Measurements from ENCODE around the gene C20orf141. TPM values are rescaled to one million over a fixed set of nuclear protein-coding genes. Genes with fewer than 3 reads are reported as not detected.

C20orf141 gene
- total RNA-seq, 3 donors from 2014 or later (not counting 1 experiment from before 2014, with no cell fraction given) = not detected

DNA sequence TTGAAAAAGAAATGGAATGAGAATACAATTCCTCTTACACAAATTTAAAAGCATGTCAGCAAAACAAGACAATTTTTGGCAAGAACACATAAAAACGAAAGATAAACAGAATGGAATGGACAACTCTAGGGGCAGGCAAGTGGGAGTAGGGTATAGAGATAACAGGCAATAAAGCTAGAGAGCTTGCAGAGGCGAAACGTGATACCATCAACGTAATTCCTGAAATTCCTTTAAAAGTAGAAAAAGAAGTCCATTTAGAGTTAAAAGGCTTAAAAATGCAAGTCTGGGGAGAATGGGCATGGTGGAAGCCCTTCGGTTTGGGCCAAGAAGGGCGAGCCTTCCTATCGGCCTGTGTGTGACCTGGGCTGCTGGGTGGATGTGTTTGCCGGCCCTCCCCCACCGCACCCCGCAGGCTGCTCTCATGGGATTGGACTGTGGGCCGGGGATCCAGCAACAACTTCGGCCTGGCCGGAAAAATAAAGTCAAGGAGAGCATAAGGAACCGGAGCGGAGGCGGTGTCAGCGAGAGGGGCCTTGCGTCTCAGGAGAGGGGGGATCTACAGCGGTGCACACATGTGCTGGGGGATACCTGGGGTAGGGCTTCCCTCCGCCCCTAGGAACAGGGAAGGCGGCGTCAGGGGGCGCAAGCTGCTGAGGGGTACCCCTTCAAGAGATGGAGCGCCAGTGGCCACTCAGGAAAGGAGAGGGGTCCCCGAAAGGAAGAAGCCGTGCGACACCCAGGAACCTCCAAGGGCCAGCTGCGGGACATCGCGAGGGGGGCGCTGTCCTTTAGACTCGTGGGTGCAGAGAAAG lies 5.5 kb downstream of the C20orf141 start:
- ATAC-seq (no peak), DNase-seq (no peak)
- intact Hi-C loops (cut with micrococcal nuclease) = no loop called here
- WGBS (ENCODE audit: insufficient coverage) = 73% methylated on average over 32 of the region's 32 CpGs
- Mint-ChIP-seq H3K4me1 (peaks cover 8 to 31% of the 10 kb centered on the region in 2 donors), H3K4me3 (peak overlapping the region; percentile 45), H3K9me3 (no peaks in the 10 kb centered on the region), H3K27ac (no peak overlapping the region), H3K27me3 (ENCODE audit: low read depth in 2 of 2) (peaks cover 0 to 24% of the 10 kb centered on the region in 2 donors), H3K36me3 (no peaks in the 10 kb centered on the region)
- TF ChIP-seq, protein P1, sequence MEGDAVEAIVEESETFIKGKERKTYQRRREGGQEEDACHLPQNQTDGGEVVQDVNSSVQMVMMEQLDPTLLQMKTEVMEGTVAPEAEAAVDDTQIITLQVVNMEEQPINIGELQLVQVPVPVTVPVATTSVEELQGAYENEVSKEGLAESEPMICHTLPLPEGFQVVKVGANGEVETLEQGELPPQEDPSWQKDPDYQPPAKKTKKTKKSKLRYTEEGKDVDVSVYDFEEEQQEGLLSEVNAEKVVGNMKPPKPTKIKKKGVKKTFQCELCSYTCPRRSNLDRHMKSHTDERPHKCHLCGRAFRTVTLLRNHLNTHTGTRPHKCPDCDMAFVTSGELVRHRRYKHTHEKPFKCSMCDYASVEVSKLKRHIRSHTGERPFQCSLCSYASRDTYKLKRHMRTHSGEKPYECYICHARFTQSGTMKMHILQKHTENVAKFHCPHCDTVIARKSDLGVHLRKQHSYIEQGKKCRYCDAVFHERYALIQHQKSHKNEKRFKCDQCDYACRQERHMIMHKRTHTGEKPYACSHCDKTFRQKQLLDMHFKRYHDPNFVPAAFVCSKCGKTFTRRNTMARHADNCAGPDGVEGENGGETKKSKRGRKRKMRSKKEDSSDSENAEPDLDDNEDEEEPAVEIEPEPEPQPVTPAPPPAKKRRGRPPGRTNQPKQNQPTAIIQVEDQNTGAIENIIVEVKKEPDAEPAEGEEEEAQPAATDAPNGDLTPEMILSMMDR (IDR thresholded peaks at IDR 0.05) = no peak
- Histone ChIP-seq H3K27me3 (ENCODE audit: control insufficient read depth, insufficient read depth, low read length) (peaks cover 9% of the 10 kb centered on the region), H3K4me1 (ENCODE audit: control insufficient read depth, insufficient read depth, low read length) (peaks cover 24% of the 10 kb centered on the region), H3K36me3 (ENCODE audit: control insufficient read depth, insufficient read depth, low read length) (no peaks in the 10 kb centered on the region), H3K9me3 (ENCODE audit: control insufficient read depth, insufficient read depth, low read length) (no peaks in the 10 kb centered on the region), H3K4me3 (ENCODE audit: low read length) (no peak overlapping the region), H3K27ac (ENCODE audit: low read length) (no peak overlapping the region)

DNA sequence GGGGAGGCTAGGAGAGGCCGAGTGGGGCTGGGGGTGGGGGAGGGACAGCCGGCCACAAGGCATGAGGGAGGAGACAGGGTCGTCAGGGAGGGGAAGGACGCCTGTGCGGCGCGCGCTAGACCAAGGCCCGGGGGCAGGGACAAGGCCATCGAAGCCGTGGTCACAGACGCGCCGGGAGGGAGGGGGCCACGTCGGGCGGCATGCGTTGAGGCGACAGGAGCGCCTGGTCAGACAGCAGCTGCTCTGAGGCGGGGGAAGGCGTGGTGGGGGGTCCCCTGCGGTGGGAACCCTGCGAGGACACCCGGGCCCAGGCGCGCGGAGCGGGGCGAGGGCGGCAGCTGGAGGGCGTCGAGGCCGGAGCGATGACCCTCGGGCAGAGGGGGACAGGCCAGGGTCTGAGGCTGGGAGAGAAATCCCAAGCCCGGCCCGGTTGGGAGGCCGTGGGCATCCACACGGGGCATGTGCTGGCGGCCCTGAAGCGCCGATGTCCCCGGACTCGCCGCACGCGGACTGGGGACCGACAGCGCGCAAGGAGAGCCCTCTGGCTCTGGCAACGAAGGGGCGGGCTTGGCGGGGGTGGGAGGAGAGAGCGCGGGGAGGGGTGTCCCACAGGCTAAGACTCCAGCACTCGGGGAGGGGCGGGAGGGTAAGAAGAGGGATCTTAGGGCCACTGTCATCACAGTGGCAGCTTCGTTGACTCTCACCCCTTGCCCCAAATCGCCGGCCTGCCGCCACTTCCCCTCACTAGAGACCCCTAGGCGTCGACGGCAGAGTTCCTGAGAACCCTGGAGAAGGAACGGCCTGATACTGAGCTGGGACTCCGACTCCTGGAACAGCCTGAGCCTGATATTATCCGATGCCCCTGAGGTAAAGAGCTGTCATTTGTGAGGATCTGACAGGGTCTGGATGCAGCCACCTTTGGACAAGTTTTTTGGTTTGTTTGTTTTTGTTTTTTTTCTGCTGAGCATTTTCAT lies 6.4 kb downstream of the C20orf141 start:
- Mint-ChIP-seq H3K27ac (peak overlapping the region in 1 of 2 donors; percentile 53), H3K9me3 (no peaks in the 10 kb centered on the region), H3K4me3 (peak overlapping the region; percentile 83), H3K4me1 (peaks cover 13 to 37% of the 10 kb centered on the region in 2 donors), H3K36me3 (no peaks in the 10 kb centered on the region), H3K27me3 (ENCODE audit: low read depth in 2 of 2) (peaks cover 6 to 20% of the 10 kb centered on the region in 2 donors)
- Histone ChIP-seq H3K36me3 (ENCODE audit: control insufficient read depth, insufficient read depth, low read length) (no peaks in the 10 kb centered on the region), H3K27me3 (ENCODE audit: control insufficient read depth, insufficient read depth, low read length) (peaks cover 9% of the 10 kb centered on the region), H3K9me3 (ENCODE audit: control insufficient read depth, insufficient read depth, low read length) (no peaks in the 10 kb centered on the region), H3K4me3 (ENCODE audit: low read length) (no peak overlapping the region), H3K4me1 (ENCODE audit: control insufficient read depth, insufficient read depth, low read length) (peaks cover 25% of the 10 kb centered on the region), H3K27ac (ENCODE audit: low read length) (no peak overlapping the region)
- WGBS (ENCODE audit: insufficient coverage) = 16% methylated on average over 68 of the region's 68 CpGs
- intact Hi-C loops (cut with micrococcal nuclease) = no loop called here
- ATAC-seq (peak in 2 of 3 donors; percentile 25 to 43), DNase-seq (peak in 1 of 2 donors; percentile 24)
- TF ChIP-seq, protein P1 (IDR thresholded peaks at IDR 0.05) = no peak

DNA sequence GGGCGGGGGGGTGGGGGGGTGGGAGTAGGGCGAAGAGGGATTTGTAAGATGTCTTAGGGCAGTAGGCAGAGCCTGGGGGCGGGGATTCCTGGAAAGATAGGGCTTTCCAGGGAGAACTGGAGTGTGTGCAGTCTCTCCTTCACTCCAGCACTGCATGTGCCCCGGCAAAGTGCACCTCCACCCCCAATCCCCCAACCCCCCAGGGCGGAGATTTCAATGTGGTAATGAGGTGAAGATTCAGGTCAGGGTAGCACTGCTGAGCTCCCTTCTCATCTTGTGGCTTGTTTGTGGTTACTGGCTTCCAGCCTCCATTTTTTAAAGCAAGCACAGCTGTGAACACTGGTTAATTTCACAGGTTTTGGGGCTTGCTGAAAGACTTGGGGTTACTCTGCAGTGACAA lies 7.3 kb downstream of the C20orf141 start:
- intact Hi-C loops (cut with micrococcal nuclease) = no loop called here
- H3K4me1 ChIP-seq (ENCODE audit: control insufficient read depth, insufficient read depth, low read length) = peaks cover 24% of the 10 kb centered on the region
- TF ChIP-seq, protein P1 (IDR thresholded peaks at IDR 0.05) = no peak
- peak overlapping the region in 1 of 2 donors; percentile 53 for H3K27ac Mint-ChIP-seq
- H3K36me3 Mint-ChIP-seq = no peaks in the 10 kb centered on the region
- no peak overlapping the region for H3K4me3 ChIP-seq (ENCODE audit: low read length)
- H3K27me3 Mint-ChIP-seq (ENCODE audit: low read depth in 2 of 2) = peaks cover 14 to 20% of the 10 kb centered on the region in 2 donors
- H3K9me3 ChIP-seq (ENCODE audit: control insufficient read depth, insufficient read depth, low read length) = no peaks in the 10 kb centered on the region
- H3K27ac ChIP-seq (ENCODE audit: low read length) = no peak overlapping the region
- peak; percentile 41 to 76 for DNase-seq
- H3K4me1 Mint-ChIP-seq = peaks cover 13 to 40% of the 10 kb centered on the region in 2 donors
- H3K27me3 ChIP-seq (ENCODE audit: control insufficient read depth, insufficient read depth, low read length) = peaks cover 9% of the 10 kb centered on the region
- H3K9me3 Mint-ChIP-seq = no peaks in the 10 kb centered on the region
- WGBS (ENCODE audit: insufficient coverage) = 38% methylated on average over 1 of the region's 5 CpGs
- H3K4me3 Mint-ChIP-seq = peak overlapping the region; percentile 83
- ATAC-seq = peak; percentile 76 to 94 (median 84)
- no peaks in the 10 kb centered on the region for H3K36me3 ChIP-seq (ENCODE audit: control insufficient read depth, insufficient read depth, low read length)

All from natural killer cell (primary cell).